Measurements from ENCODE around the gene ATF6. TPM values are rescaled to one million over a fixed set of nuclear protein-coding genes. Genes with fewer than 3 reads are reported as not detected.

ATF6 gene
- total RNA-seq, 1 donor from 2014 or later: 38.6 TPM

DNA sequence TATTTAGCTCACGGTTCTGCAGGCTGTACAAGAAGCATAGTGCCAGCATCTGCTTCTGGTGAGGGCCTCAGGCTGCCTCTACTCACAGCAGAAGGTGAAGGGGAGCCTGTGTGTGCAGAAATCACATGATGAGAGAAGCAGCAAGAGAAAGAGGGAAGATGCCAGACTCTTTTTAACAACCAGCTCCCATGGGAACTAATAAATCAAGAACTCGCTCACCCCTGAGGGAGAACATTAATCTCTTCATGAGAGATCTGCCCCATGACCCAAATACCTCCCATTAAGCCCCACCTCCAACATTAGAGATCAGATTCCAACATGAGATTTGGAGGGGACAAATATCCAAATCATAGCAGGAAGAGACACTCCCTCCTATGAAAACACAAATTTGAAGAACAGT lies 183.4 kb downstream of the ATF6 start:
- Histone ChIP-seq H3K36me3 (ENCODE audit: control insufficient read depth, insufficient read depth, low read length) (no peaks in the 10 kb centered on the region), H3K27me3 (ENCODE audit: control insufficient read depth, insufficient read depth, low read length) (no peaks in the 10 kb centered on the region), H3K4me3 (ENCODE audit: low read depth, low read length) (no peak overlapping the region)
- no peak for TF ChIP-seq CTCF (IDR thresholded peaks at IDR 0.05; ENCODE audit: insufficient read depth, low read length, poor library complexity, severe bottlenecking)
- no peak for DNase-seq (ENCODE audit: low read depth)

DNA sequence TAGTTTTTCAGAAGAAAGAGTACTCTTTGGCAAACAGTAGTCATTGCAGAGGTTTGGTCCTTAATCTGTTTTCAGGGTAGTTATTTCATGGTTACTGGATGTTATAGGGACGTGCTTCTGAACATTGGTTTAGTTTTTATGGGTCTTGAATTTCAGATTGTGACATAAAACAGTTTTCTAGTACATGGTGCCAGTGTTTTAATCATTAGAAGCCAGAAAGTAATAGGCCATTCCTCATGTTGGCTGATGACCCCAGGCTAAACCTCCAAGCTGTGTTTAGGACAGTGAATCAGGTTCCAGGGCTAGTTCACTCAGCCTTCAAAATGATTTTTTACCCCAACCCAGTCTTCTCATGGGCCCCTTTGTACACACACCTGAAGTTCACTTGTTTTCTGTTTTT lies 184.3 kb downstream of the ATF6 start:
- no peak overlapping the region for H3K4me3 ChIP-seq (ENCODE audit: low read depth, low read length)
- no peak for DNase-seq (ENCODE audit: low read depth)
- TF ChIP-seq CTCF (IDR thresholded peaks at IDR 0.05; ENCODE audit: insufficient read depth, low read length, poor library complexity, severe bottlenecking): no peak

DNA sequence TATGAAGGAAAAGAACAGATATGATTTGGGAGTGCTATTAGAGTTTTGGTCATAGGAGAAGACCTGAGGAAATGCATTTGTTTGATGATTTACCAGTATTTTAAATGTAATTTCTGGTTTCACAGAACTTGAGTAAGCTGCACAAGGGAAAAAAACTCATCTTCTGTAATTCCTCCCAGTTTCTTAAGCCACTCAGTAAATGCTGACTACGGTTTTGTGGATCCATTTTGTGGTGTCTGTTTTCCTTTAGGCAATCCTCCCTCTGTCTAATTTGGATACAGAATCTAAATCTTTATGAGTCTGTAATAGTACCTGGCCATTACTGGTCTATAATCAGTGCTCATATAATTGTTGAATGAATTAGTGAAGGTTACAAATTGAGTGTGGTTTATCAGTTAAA lies 185.5 kb downstream of the ATF6 start:
- no peak overlapping the region for H3K4me3 ChIP-seq (ENCODE audit: low read depth, low read length)
- no peak for TF ChIP-seq CTCF (IDR thresholded peaks at IDR 0.05; ENCODE audit: insufficient read depth, low read length, poor library complexity, severe bottlenecking)
- no peak for DNase-seq (ENCODE audit: low read depth)
- no peaks in the 10 kb centered on the region for H3K36me3 ChIP-seq (ENCODE audit: control insufficient read depth, insufficient read depth, low read length)
- no peaks in the 10 kb centered on the region for H3K27me3 ChIP-seq (ENCODE audit: control insufficient read depth, insufficient read depth, low read length)

More for the DNA sequence above, 184.3 kb downstream of the ATF6 start:
- H3K27me3 ChIP-seq (ENCODE audit: control insufficient read depth, insufficient read depth, low read length): no peaks in the 10 kb centered on the region
- H3K36me3 ChIP-seq (ENCODE audit: control insufficient read depth, insufficient read depth, low read length): no peaks in the 10 kb centered on the region

DNA sequence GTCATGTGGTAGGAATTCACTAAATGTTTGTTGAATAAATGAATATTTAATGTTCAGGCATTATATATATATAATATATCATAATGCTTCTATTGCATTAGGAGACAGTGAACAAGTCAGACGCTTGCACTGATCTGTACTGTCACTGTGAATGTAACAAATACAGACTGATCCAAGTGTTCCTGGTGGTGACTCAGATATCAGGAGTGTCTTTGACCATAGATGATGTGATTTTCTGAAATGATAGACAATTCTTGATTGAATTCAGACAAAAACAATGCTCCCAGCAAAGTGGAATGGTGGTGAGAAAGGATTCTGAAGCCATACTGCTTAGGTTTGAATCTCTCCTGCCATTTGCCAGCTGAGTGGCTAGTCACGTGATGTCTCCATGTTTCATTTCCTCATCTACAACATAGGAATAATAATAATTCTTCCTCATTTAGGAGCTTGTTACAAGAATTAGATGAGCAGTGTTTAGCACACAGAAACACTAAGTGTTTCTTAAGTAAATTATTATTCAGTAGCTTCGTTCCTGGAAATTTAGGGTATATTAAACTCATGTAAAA lies 186.6 kb downstream of the ATF6 start:
- Histone ChIP-seq H3K36me3 (ENCODE audit: control insufficient read depth, insufficient read depth, low read length) (no peaks in the 10 kb centered on the region), H3K27me3 (ENCODE audit: control insufficient read depth, insufficient read depth, low read length) (no peaks in the 10 kb centered on the region), H3K4me3 (ENCODE audit: low read depth, low read length) (no peak overlapping the region)
- no peak for DNase-seq (ENCODE audit: low read depth)
- TF ChIP-seq CTCF (IDR thresholded peaks at IDR 0.05; ENCODE audit: insufficient read depth, low read length, poor library complexity, severe bottlenecking): no peak

DNA sequence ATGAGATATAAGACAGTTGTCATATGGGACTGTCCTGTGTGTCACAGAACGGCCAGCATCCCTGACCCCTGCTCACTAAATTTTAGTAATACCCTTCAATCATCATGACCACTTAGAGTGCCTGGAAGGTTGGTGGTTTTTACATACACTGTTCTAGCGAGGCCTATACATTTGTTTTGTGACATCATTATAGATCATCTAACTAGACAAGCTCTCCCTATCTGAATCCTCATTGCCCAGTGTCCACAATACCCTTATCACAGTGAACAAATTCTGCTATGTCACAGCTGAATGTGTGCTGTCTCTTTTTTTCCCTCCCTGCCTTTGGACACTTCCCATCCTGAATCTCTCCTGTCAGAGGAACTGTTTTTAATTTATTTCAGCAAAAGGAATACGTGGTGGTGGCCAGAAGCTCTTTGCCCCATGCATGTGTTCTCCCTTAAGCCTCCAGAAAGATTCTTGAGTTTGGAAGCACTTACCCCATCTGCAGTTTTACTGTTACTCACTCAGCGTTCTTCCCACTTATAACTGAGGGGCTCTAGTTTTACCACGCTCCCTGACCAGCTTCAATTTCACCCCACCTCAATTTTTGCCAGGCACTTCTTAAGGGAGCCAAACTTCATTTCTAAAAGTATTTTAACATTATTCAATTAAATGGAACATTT lies 187.3 kb downstream of the ATF6 start:
- Histone ChIP-seq H3K4me3 (ENCODE audit: low read depth, low read length) (no peak overlapping the region), H3K27me3 (ENCODE audit: control insufficient read depth, insufficient read depth, low read length) (no peaks in the 10 kb centered on the region), H3K36me3 (ENCODE audit: control insufficient read depth, insufficient read depth, low read length) (no peaks in the 10 kb centered on the region)
- TF ChIP-seq CTCF (IDR thresholded peaks at IDR 0.05; ENCODE audit: insufficient read depth, low read length, poor library complexity, severe bottlenecking): no peak
- DNase-seq (ENCODE audit: low read depth): no peak

- DNase-seq (ENCODE audit: low read depth): no peak
- no peaks in the 10 kb centered on the region for H3K36me3 ChIP-seq (ENCODE audit: control insufficient read depth, insufficient read depth, low read length)
- no peaks in the 10 kb centered on the region for H3K27me3 ChIP-seq (ENCODE audit: control insufficient read depth, insufficient read depth, low read length)
- no peak overlapping the region for H3K4me3 ChIP-seq (ENCODE audit: low read depth, low read length)
- no peak for TF ChIP-seq CTCF (IDR thresholded peaks at IDR 0.05; ENCODE audit: insufficient read depth, low read length, poor library complexity, severe bottlenecking)
These were observed 187.9 kb downstream of the ATF6 start for GRCh38 chr1:161954050-161954449.

Measured in kidney epithelial cell (primary cell).